GM12872 (cell line): Measurements from ENCODE around the gene ACP5.

Experiments used
- CTCF ChIP-seq: IDR thresholded peaks from 3 replicates; pipeline ENCODE4 v1.5.1; 2011; ENCODE audit warnings: low read depth, mild to moderate bottlenecking, low read length, moderate library complexity; ENCODE audit not compliant: insufficient read depth

Gene ACP5

GRCh38 chr19:11606484-11606883 lies 29.0 kb upstream of the ACP5 start:
- no peak for TF ChIP-seq CTCF

GRCh38 chr19:11598746-11599145 lies 21.3 kb upstream of the ACP5 start:
- TF ChIP-seq CTCF: no peak

- no peak for TF ChIP-seq CTCF
Measured at GRCh38 chr19:11598103-11598483, 20.6 kb upstream of the ACP5 start.

GRCh38 chr19:11597202-11598102 lies 20.0 kb upstream of the ACP5 start, which contains the start of gene ZNF627:
Gene ZNF627, plus strand, starts transcription at chr19:11597483. Its CDS starts 145 bp downstream, at chr19:11597628.
- TF ChIP-seq CTCF: peak; percentile 22; the same call in 1 of the 3 replicates

GRCh38 chr19:11596156-11596555 lies 18.7 kb upstream of the ACP5 start:
- no peak for TF ChIP-seq CTCF

GRCh38 chr19:11594084-11594483 lies 16.6 kb upstream of the ACP5 start:
- no peak for TF ChIP-seq CTCF

- no peak for TF ChIP-seq CTCF
Measured at GRCh38 chr19:11587975-11588631, 10.7 kb upstream of the ACP5 start.
